ENCODE data around the gene WBP1L.
"Not testable (repeated sequence)": the region's sequence is repeated elsewhere in the genome, so short reads cannot be mapped to it uniquely, and the experiment has no call there.

The WBP1L gene

GRCh38 chr10:102812231-102812876 lies 68.6 kb downstream of the WBP1L start:
- no peak for DNase-seq (ENCODE audit: low read depth)

GRCh38 chr10:102813017-102813541 lies 69.3 kb downstream of the WBP1L start:
- no peak for DNase-seq (ENCODE audit: low read depth)

GRCh38 chr10:102813734-102814452 lies 70.1 kb downstream of the WBP1L start:
- DNase-seq (ENCODE audit: low read depth) = peak; percentile 21

- peak; percentile 63 for DNase-seq (ENCODE audit: low read depth)
Measured at GRCh38 chr10:102814453-102814871, 70.7 kb downstream of the WBP1L start.

GRCh38 chr10:102814873-102815661 lies 71.3 kb downstream of the WBP1L start:
- peak; percentile 67 for DNase-seq (ENCODE audit: low read depth)

GRCh38 chr10:102815790-102816549 lies 72.2 kb downstream of the WBP1L start:
- peak; percentile 95 for DNase-seq (ENCODE audit: low read depth)

GRCh38 chr10:102817175-102817574 lies 73.4 kb downstream of the WBP1L start:
- no peak for DNase-seq (ENCODE audit: low read depth)

GRCh38 chr10:102819054-102819453 lies 75.3 kb downstream of the WBP1L start:
- DNase-seq (ENCODE audit: low read depth) = no peak

GRCh38 chr10:102820008-102820407 lies 76.3 kb downstream of the WBP1L start:
- DNase-seq (ENCODE audit: low read depth) = not testable (repeated sequence)

GRCh38 chr10:102822222-102822621 lies 78.5 kb downstream of the WBP1L start:
- DNase-seq (ENCODE audit: low read depth) = no peak

GRCh38 chr10:102824664-102825063 lies 80.9 kb downstream of the WBP1L start:
- no peak for DNase-seq (ENCODE audit: low read depth)

GRCh38 chr10:102826148-102826796 lies 82.5 kb downstream of the WBP1L start:
- DNase-seq (ENCODE audit: low read depth) = no peak

GRCh38 chr10:102827597-102827975 lies 83.8 kb downstream of the WBP1L start:
- DNase-seq (ENCODE audit: low read depth) = no peak

GRCh38 chr10:102831322-102832071 lies 87.7 kb downstream of the WBP1L start:
- no peak for DNase-seq (ENCODE audit: low read depth)

- DNase-seq (ENCODE audit: low read depth) = no peak
Measured at GRCh38 chr10:102832248-102832647, 88.5 kb downstream of the WBP1L start.

- no peak for DNase-seq (ENCODE audit: low read depth)
Measured at GRCh38 chr10:102832987-102833386, 89.2 kb downstream of the WBP1L start.

GRCh38 chr10:102834143-102834542 lies 90.4 kb downstream of the WBP1L start:
- no peak for DNase-seq (ENCODE audit: low read depth)

GRCh38 chr10:102835007-102835482 lies 91.3 kb downstream of the WBP1L start:
- peak; percentile 67 for DNase-seq (ENCODE audit: low read depth)

- peak; percentile 50 for DNase-seq (ENCODE audit: low read depth)
Measured at GRCh38 chr10:102837230-102837721, 93.5 kb downstream of the WBP1L start, which contains the start of gene CYP17A1. CYP17A1 (minus strand) TSS chr10:102837413; CDS start chr10:102837361, 52 bp downstream.

All from iris pigment epithelial cell (primary cell).